ENCODE results near the gene NBL1. TPM values are rescaled to one million over a fixed set of nuclear protein-coding genes. Genes with fewer than 3 reads are reported as not detected.

Gene NBL1
- total RNA-seq, 1 donor from 2014 or later = 2.4 TPM

- no peaks in the 10 kb centered on the region for H3K9me3 ChIP-seq (ENCODE audit: low read depth)
- TF ChIP-seq, protein P1, sequence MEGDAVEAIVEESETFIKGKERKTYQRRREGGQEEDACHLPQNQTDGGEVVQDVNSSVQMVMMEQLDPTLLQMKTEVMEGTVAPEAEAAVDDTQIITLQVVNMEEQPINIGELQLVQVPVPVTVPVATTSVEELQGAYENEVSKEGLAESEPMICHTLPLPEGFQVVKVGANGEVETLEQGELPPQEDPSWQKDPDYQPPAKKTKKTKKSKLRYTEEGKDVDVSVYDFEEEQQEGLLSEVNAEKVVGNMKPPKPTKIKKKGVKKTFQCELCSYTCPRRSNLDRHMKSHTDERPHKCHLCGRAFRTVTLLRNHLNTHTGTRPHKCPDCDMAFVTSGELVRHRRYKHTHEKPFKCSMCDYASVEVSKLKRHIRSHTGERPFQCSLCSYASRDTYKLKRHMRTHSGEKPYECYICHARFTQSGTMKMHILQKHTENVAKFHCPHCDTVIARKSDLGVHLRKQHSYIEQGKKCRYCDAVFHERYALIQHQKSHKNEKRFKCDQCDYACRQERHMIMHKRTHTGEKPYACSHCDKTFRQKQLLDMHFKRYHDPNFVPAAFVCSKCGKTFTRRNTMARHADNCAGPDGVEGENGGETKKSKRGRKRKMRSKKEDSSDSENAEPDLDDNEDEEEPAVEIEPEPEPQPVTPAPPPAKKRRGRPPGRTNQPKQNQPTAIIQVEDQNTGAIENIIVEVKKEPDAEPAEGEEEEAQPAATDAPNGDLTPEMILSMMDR (IDR thresholded peaks at IDR 0.05) = no peak
- TF ChIP-seq EZH2phosphoT487 (IDR thresholded peaks at IDR 0.05) = no peak
- TF ChIP-seq EZH2 (IDR thresholded peaks at IDR 0.05) = no peak
- H3K4me1 Mint-ChIP-seq = peaks cover 18% of the 10 kb centered on the region
- no peaks in the 10 kb centered on the region for H3K36me3 Mint-ChIP-seq
- H3K4me1 ChIP-seq = peaks cover 5% of the 10 kb centered on the region
- H3K4me3 Mint-ChIP-seq = no peak overlapping the region
- H4K20me1 ChIP-seq (ENCODE audit: low read depth) = no peaks in the 10 kb centered on the region
- H3K9me3 Mint-ChIP-seq = no peaks in the 10 kb centered on the region
- H3K36me3 ChIP-seq = no peaks in the 10 kb centered on the region
- H3K27me3 ChIP-seq = peaks cover 19% of the 10 kb centered on the region
- H2AFZ ChIP-seq (replicated peaks) = peak overlapping the region; percentile 64
- H3K27ac ChIP-seq = no peak overlapping the region
- H3K79me2 ChIP-seq (ENCODE audit: low read depth) = no peaks in the 10 kb centered on the region
- H3K27me3 Mint-ChIP-seq (ENCODE audit: insufficient read depth, low read depth) = peaks cover 11% of the 10 kb centered on the region
- H3K27ac Mint-ChIP-seq = no peak overlapping the region
- no peak for DNase-seq (ENCODE audit: low spot score)
- peaks cover 12% of the 10 kb centered on the region for H3F3A ChIP-seq (ENCODE audit: low read depth)
- H3K9ac ChIP-seq = no peak overlapping the region
- H3K4me2 ChIP-seq = peak overlapping the region; percentile 50
- H3K4me3 ChIP-seq = no peak overlapping the region
Measured at GRCh38 chr1:19650416-19651140, 6.5 kb downstream of the NBL1 start.

DNA sequence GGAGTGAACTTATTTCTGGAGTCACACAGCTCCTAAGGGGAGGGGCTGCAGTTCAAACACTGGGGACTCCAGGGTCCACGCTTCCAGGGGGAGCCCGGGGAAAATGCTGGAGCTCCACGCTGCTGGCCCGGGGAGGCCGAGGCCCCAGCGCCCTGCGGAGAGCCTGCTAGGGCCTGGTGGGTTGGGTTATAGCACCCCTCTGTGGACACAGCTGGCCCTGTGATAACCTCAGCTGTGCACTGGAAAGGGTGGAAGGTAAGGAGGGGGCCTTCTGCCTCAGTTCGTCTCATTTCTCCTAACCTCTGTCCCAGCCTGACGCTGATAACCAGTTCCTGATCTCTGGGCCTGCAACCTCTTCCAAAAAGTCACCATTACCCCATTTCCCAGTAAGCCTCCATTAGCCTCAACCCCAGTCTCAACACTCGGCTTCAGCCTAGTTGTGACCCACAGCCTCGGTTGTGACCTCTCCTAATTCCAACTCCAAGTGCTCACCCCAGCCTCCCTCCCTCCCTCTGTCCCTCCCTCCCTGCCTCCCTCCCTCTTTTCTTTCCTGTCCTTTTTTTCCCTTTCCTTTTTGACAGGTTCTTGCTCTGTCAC lies 7.1 kb downstream of the NBL1 start:
- peaks cover 7% of the 10 kb centered on the region for H3K27me3 Mint-ChIP-seq (ENCODE audit: insufficient read depth, low read depth)
- no peaks in the 10 kb centered on the region for H3K36me3 Mint-ChIP-seq
- H3K4me3 Mint-ChIP-seq = no peak overlapping the region
- H4K20me1 ChIP-seq (ENCODE audit: low read depth) = no peaks in the 10 kb centered on the region
- H2AFZ ChIP-seq (replicated peaks) = peak overlapping the region; percentile 64
- H3K9me3 ChIP-seq (ENCODE audit: low read depth) = no peaks in the 10 kb centered on the region
- no peak overlapping the region for H3K9ac ChIP-seq
- no peak overlapping the region for H3K4me3 ChIP-seq
- H3F3A ChIP-seq (ENCODE audit: low read depth) = peaks cover 6% of the 10 kb centered on the region
- H3K4me1 ChIP-seq = no peaks in the 10 kb centered on the region
- H3K27ac Mint-ChIP-seq = no peak overlapping the region
- TF ChIP-seq EZH2 (IDR thresholded peaks at IDR 0.05) (no peak), EZH2phosphoT487 (IDR thresholded peaks at IDR 0.05) (no peak)
- TF ChIP-seq, protein P1 (IDR thresholded peaks at IDR 0.05) = peak; percentile 73
- peak; percentile 75 for DNase-seq (ENCODE audit: low spot score)
- H3K4me2 ChIP-seq = peak overlapping the region; percentile 50
- peaks cover 14% of the 10 kb centered on the region for H3K4me1 Mint-ChIP-seq
- H3K79me2 ChIP-seq (ENCODE audit: low read depth) = no peaks in the 10 kb centered on the region
- peaks cover 12% of the 10 kb centered on the region for H3K27me3 ChIP-seq
- no peak overlapping the region for H3K27ac ChIP-seq
- no peaks in the 10 kb centered on the region for H3K9me3 Mint-ChIP-seq
- H3K36me3 ChIP-seq = no peaks in the 10 kb centered on the region

- Mint-ChIP-seq H3K27ac (no peak overlapping the region), H3K27me3 (ENCODE audit: insufficient read depth, low read depth) (no peaks in the 10 kb centered on the region), H3K9me3 (no peaks in the 10 kb centered on the region), H3K4me3 (no peak overlapping the region), H3K36me3 (no peaks in the 10 kb centered on the region), H3K4me1 (peaks cover 26% of the 10 kb centered on the region)
- Histone ChIP-seq H3F3A (ENCODE audit: low read depth) (peaks cover 7% of the 10 kb centered on the region), H3K27me3 (no peaks in the 10 kb centered on the region), H3K4me1 (no peaks in the 10 kb centered on the region), H3K36me3 (no peaks in the 10 kb centered on the region), H2AFZ (replicated peaks) (no peak overlapping the region), H3K79me2 (ENCODE audit: low read depth) (no peaks in the 10 kb centered on the region), H4K20me1 (ENCODE audit: low read depth) (no peaks in the 10 kb centered on the region), H3K9ac (no peak overlapping the region), H3K4me3 (no peak overlapping the region), H3K9me3 (ENCODE audit: low read depth) (no peaks in the 10 kb centered on the region), H3K27ac (no peak overlapping the region), H3K4me2 (peak overlapping the region; percentile 25)
- TF ChIP-seq EZH2phosphoT487 (IDR thresholded peaks at IDR 0.05) (no peak), EZH2 (IDR thresholded peaks at IDR 0.05) (no peak)
- TF ChIP-seq, protein P1 (IDR thresholded peaks at IDR 0.05) = no peak
- no peak for DNase-seq (ENCODE audit: low spot score)
Measured at GRCh38 chr1:19654386-19654785, 10.3 kb downstream of the NBL1 start.
